Activated gamma-delta T cell (primary cell): ENCODE measurements around the gene HYCC1.
A peak's percentile ranks its signal among the peaks of the same experiment; 100 is the strongest.
"Not testable (repeated sequence)": the region's sequence is repeated elsewhere in the genome, so short reads cannot be mapped to it uniquely, and the experiment has no call there.

Source experiments
- DNase-seq: peaks from one replicate; lab custom pipeline; 2025; lab: John Stamatoyannopoulos, UW
- total RNA-seq, 2 donors: gene quantifications; one replicate each; lab custom pipeline; 2026; lab: John Stamatoyannopoulos, UW

HYCC1 gene
- 41.6 to 47.3 reads per million in 2 donors for total RNA-seq

DNA sequence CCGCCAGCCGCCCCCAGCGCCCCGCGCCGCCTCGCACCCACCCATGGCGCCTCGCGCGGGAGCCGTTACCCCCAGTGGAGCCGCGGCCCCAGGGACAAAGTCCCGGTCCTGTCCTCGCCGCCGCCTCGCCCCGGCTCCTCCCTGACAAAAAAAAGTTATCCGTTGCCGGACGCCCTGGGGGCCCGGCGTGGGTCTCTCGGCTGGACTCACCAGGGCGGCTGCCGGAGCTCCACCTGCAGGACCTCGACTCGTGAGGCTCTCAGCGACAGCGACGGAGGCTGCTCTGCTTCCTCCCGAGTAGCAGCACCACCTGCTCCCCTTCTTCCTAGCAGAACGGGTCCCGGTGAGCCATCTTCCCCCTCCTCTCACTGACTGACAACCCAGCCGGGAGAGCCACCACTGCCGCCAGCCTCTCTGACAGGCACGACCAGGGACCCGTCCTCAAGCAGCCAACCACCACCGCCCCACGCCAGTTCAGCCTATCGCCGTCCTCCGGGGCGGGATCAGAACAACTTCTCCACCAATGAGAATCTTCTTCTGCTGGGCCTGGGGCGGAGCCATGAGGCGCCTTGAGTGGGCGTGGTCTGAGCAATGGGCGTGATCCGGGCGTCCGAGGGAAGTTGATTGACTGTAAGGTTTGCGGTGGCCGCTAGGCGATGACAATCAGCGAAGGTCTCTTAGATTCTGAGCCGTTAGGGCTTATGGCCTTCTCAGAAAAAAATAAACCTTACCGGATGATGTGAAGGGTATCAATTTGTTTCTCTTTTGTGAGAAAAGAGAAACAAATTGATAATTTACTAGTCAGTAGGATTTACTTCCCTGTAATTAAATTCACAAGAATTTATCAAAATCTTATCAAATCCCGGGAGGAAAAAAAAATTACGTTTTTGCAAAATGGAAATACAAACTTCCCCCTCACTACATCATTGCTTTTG, at the start of gene HYCC1:
TSS of gene HYCC1 (minus strand) at position 416 of the 935 bp plus-strand sequence. CDS start 23,019 bp downstream, outside the sequence.
- DNase-seq = peak; percentile 92

DNA sequence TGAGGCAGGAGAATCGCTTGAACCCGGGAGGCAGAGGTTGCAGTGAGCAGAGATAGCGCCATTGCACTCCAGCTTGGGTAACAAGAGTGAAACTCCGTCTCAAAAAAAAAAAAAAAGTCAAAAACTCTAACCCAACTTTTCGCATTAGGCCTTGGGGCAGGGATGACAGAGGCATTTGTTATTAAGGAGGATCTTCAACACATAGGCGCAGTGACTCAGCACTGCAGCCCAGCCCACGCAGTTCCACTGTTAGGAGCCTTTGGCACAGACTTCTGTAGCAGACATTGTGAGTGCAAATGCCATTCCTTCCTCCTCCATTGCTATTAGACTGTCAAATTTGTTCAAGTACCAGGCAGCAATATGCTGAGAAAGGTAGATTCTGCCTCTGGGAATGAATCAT, 48.5 kb upstream of the HYCC1 start:
- DNase-seq = no peak

DNA sequence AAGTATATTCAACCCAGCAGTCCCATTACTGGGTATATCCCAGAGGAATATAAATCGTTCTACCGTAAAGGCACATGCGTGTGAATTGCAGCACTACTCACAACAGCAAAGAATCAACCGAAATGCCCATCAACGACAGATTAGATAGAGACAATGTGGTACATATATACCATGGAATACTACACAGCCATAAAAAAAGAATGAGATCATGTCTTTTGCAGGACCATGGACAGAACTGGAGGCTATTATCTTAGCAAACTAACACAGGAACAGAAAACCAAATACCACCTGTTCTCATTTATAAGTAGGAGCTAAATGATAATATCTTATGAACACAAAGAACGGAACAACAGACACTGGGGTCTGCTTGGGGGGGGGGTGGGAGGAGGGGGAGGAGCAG, 47.4 kb upstream of the HYCC1 start:
- DNase-seq = no peak

DNA sequence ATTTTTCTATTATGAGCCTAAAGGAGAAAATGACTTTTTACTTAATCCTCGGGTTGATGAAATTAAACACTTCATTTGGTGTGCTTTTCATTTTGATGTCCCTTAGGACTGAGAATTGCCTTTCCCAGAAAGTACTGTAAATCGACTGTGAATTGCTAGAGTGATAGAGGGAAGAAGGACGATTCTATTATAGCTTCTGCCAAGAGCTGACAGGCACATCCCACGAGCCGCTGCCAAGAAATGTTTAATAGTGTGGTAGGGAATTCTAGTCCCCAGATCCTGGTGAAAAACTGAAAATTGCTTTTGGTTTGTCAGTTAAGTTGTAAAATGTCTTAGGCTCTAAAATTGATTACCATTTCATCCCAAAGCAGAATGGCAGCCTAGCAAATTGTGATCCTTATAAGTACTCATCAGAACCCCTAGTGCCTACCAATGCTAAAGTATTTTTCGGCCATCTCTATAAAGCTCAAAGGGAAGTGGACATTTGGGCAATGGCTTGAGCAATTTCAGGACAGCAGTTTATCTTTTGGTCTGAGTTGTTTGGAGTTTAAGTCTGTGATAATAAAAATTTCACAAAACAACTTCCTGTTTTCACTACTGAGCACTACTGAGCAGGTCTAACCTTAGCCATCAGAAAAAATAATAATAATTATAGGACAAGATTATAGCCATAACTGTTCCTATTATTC, 44.6 kb upstream of the HYCC1 start:
- no peak for DNase-seq

DNA sequence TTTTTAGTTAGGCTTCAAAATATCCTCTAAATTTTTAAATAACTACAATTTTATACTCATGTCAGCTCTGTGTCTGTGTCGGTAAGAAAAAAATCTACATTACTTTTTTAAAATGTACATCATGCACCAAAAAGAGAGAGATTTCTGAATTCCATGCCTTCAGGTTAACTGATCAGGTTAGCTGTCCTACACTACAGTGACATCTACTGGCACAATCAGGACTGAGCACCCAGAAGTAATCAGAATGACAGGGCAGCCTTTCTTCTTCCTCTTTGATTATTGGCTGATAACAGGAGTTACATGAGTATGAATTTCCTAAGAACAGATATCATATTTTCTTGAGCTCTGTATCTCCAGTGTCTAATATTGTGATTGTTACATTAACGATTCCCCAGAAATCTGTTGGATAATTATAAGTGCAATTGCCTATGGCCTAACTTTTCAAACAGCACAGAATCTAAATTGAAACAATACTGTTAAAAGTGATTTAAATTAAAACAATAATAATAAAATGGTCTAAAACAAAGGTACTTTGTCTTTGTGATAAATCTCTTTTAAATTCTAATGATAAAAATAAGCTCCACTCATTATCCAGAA, 41.8 kb upstream of the HYCC1 start:
- DNase-seq = no peak

DNA sequence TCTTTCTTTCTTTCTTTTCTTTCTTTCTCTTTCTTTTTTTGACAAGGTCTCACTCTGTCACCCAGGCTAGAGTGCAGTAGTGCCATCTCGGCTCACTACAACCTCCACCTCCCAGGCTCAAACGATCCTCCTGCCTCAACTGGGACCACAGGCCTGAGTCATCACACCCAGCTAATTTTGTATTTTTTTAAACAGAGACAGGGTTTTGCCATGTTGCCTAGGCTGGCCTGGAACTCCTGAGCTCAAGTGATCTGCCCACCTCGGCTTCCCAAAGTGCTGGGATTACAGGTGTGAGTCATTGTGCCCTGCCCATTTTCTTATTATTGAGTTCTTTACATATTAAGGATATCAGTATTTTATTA, 37.2 kb upstream of the HYCC1 start:
- not testable (repeated sequence) for DNase-seq

DNA sequence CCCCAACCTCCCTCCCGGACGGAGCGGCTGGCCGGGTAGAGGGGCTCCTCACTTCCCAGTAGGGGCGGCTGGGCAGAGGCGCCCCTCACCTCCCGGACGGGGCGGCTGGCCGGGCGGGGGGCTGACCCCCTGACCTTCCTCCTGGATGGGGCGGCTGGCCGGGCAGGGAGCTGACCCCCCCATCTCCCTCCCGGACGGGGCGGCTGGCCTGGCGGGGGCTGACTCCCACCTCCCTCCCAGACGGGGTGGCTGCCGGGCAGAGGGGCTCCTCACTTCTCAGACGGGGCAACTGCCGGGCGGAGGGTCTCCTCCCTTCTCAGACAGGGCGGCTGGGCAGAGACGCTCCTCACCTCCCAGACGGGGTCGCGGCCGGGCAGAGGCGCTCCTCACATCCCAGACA, 32.4 kb upstream of the HYCC1 start:
- DNase-seq = not testable (repeated sequence)

DNA sequence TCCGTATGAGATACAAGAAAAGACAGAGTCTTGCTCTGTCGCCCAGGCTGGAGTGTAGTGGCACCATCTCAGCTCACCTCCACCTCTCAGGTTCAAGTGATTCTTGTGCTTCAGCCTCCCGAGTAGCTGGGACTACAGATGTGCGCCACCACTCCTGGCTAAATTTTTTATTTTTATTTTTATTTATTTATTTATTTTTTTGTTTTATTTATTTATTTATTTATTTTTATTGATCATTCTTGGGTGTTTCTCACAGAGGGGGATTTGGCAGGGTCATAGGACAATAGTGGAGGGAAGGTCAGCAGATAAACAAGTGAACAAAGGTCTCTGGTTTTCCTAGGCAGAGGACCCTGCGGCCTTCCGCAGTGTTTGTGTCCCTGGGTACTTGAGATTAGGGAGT, 31.2 kb upstream of the HYCC1 start:
- not testable (repeated sequence) for DNase-seq

DNA sequence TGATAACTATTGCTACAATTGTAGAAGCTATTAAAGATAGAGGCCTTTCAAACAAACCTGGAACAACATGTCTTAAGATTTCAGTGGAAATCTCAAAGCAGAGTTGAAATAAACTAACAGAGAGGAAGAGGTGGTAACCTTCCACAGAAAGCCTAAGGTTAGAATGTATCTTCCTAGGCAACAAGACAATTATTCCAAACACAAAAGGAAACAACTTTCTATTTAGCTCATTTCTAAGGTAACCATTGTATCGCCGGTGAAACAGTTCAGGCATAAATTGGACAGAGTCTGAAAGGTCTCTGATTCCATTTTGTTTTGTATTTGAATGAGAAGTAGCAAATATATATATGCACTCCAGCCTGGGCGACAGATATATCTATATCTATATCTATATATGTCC, 30.7 kb upstream of the HYCC1 start:
- DNase-seq = no peak

DNA sequence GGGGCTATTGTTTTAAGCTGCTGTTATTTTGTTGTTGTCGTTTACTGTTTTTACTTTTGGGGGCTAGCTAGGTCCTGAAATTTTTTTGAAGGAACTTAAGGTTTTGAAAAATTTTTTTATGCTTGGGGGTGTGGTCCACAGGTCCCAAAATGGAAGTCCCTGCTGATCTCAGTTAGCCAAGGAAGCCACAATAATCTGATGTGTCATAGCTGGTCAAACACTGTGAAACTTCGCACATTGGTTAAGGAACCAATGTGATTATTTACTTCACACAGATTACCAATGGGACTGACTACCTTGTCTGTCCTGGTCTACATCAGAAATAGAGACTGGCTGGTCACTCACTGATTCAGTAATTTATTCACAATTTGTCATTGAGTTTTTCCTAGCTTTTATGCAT, 29.5 kb upstream of the HYCC1 start:
- no peak for DNase-seq

DNA sequence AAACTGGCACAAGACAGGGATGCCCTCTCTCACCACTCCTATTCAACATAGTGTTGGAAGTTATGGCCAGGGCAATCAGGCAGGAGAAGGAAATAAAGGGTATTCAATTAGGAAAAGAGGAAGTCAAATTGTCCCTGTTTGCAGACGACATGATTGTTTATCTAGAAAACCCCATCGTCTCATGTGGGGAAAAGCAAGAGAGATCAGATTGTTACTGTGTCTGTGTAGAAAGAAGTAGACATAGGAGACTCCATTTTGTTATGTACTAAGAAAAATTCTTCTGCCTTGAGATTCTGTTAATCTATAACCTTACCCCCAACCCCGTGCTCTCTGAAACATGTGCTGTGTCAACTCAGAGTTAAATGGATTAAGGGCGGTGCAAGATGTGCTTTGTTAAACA, 25.7 kb upstream of the HYCC1 start:
- DNase-seq = not testable (repeated sequence)

DNA sequence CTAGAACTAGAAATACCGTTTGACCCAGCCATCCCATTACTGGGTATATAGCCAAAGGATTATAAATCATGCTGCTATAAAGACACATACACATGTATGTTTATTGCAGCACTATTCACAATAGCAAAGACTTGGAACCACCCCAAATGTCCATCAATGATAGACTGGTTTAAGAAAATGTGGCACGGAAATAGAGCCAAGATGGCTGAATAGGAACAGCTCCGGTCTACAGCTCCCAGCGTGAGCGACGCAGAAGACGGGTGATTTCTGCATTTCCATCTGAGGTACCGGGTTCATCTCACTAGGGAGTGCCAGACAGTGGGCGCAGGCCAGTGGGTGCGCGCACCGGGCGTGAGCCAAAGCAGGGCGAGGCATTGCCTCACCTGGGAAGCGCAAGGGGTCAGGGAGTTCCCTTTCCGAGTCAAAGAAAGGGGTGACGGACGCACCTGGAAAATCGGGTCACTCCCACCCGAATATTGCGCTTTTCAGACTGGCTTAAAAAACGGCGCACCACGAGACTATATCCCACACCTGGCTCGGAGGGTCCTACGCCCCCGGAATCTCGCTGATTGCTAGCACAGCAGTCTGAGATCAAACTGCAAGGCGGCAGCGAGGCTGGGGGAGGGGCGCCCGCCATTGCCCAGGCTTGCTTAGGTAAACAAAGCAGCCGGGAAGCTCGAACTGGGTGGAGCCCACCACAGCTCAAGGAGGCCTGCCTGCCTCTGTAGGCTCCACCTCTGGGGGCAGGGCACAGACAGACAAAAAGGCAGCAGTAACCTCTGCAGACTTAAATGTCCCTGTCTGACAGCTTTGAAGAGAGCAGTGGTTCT, 21.8 kb upstream of the HYCC1 start:
- not testable (repeated sequence) for DNase-seq

DNA sequence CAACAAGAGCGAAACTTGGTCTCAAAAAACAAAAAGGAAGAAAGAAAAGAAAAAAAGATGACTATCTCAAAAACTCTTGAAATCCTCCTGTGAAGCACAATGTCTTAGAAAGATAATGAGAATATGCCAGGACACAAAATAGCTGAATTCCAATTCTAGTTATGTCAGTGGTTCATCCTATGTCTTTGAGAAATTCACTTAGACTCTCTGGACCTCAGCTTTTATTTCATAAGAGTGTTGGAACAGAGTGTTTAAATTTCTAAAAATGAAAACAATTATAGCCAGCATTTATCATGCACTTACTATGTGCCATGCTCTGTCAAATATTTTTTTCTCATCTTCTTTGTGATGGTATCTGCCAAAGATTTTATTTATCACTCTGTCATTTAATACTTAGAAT, 13.3 kb upstream of the HYCC1 start:
- DNase-seq = no peak

DNA sequence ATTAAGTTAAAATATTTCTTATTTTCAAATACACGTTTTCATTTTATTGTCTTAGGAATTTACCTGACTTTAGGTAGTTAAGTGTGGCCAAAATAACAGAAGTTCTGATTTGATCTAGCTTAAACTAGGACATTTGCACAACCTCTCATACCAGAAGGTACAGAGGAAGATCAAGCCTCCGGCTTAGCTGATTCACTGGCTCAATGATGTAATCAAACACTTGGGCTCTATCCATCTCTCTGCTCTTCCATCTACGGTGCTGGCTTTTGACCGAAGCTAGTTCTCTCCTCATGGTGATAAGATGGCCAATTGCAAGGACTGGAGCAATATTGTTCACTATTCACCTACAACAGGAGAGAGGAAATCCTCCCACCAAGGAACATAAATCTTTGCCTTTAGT, 12.2 kb upstream of the HYCC1 start:
- no peak for DNase-seq

DNA sequence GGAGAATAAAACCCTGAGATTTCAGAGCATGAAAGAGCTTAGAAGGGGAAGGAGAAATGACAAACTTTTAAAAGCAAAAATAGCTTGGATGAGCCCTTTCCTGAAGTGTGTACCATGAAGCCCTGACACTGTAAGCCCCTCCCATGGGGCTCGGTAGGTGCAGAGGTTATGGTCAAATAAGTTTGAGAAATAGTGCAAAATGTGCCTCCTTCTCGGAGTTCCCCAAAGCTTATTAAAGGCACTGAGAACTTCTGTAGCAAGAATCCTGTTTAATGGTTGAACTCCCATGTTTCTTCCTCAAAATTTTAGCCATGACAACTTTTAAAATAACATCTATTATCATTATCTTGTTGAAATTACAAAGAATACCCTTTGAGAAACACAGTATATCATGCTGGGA, 10.5 kb upstream of the HYCC1 start:
- no peak for DNase-seq

DNA sequence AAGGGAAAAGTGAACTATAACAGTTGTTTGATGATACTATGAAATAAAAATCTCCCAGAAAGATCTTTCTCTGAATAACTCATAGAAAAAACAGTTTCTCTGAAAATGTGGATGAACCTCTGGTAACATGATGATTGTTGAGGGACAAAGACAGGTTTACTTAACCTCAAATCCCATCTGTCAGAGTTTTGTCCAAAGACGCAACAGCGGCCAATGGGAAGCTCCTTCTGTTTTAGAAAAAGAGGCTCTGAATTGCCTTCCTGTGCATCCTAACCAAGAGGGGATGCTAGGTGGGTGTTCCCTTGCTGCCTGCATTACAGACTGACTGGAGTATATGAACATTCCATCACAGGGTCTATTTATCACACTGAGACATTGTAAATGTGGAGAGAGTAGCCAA, 8.9 kb upstream of the HYCC1 start:
- no peak for DNase-seq

DNA sequence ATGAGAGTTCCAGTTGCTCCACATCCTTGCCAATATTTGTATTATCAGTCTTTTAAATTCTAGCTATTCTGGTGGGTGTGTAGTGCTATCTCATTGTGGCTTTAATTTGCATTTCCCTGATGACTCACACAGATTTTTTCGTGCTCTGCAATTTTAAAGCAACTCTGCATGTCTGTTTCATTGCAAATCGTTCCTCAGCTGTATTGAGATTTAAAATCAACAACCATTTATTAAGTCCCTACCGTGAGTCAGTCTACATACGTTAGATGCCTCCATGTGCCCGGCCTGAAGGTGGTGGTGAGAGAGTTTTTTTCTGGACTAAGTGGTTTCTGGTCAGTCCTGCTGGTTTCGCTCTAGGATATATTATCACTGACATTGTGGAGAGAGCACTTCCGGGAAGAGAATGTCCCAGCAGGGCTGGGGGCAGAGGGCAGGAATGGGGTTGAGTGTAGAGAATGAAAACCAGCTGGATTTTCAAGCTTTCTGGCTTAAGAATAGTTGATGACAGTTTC, 8.4 kb upstream of the HYCC1 start:
- no peak for DNase-seq

DNA sequence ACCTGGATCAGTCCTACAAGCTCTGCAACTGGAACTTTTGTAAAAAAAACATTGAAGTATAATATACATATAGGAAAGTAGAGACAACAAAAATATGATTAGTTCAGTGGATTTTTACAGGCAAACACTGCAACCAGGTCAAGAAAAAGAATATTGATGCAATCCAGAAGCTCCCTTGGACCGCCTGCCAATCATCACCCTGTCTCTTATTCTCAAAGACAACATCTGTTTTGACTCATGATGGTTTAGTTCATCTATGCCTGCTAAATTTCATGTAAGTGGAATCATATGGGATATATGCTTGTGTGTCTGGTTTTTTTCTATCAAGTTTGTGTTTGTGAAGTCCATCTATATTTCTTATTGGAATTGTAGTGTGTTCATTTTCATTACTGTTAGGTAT, 7.7 kb upstream of the HYCC1 start:
- no peak for DNase-seq

DNA sequence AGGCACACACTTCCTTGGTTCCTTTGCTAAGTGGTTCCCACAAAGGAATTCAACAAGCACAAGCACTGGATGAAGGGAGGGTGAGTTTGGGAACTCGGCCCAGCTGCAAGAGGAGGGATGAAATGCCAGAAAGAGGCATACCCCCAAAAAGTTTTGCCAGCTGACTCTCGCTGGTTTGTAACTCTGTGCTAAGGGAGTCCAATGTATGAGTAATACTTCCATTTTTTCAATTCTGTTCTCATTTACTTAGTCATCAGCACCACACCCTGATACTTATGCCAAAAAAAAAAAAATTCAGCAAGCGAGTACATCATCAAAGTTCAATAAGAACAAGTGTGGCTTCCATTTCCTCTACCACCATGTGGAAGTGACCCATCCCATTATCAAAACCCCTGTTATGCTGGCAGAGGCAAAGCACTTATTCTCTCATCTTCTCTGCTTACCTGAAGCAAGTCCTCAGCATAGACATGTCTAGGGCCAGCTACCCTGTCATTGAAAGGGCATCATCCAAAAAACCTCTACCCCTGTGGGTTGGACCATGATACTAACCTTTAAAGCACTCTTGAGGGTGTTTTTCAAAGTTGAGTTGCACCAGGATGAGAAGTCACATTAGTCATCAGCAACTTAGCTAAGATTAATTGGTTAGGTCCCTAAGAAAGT, 6.9 kb upstream of the HYCC1 start:
- no peak for DNase-seq

DNA sequence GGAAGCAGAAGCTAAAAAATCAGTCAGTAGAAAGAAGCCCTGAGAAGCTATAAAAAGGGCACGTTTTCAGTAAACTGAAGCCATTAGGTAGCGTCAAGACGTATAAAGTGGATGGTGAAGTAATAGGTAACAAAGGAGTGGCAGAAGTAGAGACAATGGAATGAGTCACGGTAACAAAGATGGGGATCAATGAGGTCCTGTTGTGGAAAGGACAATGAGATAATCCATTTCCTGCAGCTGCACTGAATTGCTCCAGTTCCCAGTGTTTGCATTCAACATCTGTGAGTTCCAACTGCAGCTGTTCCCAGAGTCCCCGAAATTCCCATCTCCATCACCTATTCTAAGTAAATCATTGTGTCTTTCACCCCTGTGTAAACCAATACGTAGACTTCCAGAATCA, 4.8 kb upstream of the HYCC1 start:
- DNase-seq = no peak

DNA sequence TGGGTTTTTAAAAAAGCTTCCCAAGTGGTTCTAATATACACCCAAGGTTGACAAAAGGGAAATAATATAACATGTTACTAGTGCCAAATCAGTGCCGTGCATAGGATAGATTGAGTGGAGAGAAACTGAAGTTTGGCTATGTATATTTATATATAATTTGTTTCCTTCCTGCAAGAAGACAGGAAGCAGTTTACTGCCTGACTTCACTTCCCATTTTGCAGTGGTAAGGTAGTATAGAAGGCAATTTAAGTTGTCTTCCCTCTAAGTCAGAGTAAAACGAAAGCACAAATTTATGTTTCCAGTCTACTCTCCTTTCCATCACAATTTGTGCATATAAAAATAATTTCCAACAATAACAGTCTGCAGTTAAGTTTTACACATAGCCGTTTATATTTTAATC, 3.4 kb upstream of the HYCC1 start:
- DNase-seq = no peak
